Umbilical cord (tissue), 2 donors: ENCODE results near the gene RBMS2. TPM values are rescaled to one million over a fixed set of nuclear protein-coding genes. Genes with fewer than 3 reads are reported as not detected.
A peak's percentile ranks its signal among the peaks of the same experiment; 100 is the strongest.

ENCODE experiments used
- DNase-seq: peaks from one replicate; pipeline ENCODE4 v3.0.0-alpha.2; 2015; ENCODE audit warnings: low spot score
- total RNA-seq: library from RNA; depleted of rRNA; stranded (reverse); fragments of >200 nt; gene quantifications from one replicate; pipeline ENCODE4 v1.2.3, GENCODE V29; 2014; ENCODE audit warnings: low replicate concordance; ENCODE audit not compliant: insufficient read depth

Gene RBMS2
- total RNA-seq, 1 donor from 2014 or later, result 14.2 TPM

DNA sequence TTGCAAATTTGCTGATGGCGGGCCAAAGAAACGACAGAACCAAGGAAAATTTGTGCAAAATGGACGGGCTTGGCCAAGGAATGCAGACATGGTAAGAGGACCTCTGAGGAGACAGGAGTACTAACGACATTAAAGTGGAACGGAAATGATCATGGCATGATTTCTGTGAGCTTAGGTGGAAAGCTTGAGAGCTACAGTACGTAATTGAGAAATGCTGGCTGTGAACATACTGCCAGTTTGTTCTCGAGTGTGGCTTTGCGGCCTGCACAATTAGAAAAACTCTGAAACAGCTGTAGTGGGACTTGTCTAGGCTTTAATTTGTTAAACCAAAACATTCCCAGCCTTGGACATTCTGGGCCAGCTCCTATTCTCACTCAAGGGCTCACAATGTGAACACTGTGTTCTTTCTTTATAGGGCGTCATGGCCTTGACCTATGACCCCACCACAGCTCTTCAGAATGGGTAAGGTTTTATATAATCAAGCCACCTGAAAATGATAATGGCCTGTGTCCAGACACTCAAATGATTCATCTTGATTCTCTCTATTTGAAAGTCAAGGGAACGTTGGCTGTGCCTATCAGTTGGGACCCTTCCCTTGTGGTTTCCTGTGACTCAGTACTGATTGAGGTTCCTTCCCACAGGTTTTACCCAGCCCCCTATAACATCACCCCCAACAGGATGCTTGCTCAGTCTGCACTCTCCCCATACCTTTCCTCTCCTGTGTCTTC lies 60.0 kb downstream of the RBMS2 start:
- no peak for DNase-seq

DNA sequence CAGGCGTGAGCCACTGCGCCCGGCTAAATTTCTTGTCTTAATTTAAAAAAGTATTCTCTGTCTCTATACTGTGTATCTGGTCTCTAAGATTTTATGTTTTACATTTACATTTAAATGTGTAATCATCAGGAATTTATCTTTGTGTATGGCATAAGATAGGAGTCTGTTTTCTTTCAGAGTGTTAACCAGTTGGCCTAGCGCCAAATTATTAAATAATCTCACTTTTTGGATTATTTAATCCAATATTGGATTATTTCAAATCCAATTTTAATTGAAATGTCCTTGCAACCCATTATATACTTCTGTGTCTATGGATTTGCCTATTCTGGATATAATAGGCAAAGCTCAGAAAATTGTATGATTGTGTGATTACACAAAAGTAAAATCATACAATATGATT lies 63.5 kb downstream of the RBMS2 start:
- DNase-seq, result no peak

DNA sequence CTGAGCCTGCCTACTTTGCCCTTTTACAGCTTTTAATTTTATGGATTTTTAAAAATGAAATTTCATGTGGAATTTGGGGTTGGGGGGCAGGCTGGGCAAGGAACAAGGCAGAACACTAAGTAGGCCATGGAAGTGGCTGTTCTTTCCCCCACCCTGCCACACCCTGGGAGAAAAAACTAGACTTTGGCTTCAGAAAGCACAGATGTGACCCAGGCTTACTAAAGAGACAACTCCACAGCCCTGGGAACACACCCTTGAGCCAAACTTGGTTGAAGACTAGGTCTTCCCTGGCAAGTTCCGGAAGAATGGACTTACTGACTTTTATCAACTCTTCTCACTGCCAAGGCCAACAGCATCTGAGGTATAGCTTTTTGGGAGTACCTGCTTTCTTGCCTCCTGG lies 68.2 kb downstream of the RBMS2 start:
- no peak for DNase-seq

DNA sequence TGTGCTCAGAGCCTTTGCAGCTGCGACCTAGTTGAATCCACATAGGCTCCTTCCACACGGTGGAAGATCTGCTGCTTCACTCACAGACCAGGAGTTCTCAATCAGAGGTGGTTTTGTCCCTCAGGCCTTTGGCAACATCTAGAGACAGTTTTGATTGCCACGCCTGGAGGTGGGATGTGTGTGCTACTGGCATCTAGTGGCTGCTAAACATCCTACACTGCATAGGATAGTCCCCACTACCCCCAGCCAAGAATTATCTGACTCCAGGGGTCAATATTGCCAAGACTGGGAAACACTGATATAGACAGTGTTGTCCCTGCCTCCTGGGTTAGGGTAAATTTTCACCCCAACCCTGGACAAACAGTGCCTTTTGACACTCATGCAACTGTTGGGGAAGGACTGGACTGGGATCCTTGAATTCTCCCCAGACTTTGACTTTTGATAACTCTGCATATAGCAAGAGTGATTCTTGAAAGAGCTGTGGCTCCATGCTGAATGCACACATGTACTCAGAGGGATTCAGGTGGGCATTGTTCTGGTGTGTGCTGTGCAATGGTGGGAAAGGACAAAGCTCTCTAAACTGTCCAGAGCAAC lies 68.7 kb downstream of the RBMS2 start:
- DNase-seq, result no peak

DNA sequence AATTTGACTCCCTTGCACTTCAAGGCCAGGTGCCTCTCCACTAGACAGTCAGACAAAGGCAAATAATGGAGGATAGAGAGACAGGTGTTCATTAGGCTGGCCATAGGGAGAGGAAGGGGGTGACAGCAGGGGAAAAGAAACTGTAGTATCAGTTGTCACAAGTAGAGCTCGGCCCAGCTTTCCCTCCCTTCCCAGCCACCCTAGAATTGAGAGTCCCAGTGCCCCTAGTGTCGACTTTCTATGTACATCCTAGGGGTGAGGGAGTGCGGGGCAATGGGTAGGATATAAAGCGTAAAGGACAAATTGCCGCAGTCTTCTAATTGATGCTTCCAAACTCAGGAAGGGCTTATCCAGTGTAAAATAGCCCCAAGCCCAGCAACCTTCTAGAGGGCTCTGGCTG lies 69.5 kb downstream of the RBMS2 start:
- no peak for DNase-seq

DNA sequence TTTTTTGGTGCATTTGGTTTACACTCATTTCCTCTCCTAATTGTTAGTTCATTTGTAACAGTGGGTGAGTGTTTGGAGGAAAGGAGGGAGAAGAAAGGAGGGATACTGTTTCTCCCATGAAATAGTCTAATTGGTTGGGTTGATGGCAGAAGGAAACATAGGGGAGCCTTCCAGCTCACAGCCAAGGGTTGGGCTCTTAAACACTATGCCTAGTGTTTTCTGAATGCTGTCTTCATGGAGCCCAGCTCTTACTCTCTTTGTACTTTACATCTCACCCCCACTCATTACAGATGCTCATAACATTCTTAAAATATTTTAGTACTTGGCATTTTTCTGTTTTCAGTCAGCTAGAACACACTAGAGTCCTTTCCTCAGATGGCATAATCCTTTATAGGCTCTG lies 70.3 kb downstream of the RBMS2 start:
- no peak for DNase-seq

DNA sequence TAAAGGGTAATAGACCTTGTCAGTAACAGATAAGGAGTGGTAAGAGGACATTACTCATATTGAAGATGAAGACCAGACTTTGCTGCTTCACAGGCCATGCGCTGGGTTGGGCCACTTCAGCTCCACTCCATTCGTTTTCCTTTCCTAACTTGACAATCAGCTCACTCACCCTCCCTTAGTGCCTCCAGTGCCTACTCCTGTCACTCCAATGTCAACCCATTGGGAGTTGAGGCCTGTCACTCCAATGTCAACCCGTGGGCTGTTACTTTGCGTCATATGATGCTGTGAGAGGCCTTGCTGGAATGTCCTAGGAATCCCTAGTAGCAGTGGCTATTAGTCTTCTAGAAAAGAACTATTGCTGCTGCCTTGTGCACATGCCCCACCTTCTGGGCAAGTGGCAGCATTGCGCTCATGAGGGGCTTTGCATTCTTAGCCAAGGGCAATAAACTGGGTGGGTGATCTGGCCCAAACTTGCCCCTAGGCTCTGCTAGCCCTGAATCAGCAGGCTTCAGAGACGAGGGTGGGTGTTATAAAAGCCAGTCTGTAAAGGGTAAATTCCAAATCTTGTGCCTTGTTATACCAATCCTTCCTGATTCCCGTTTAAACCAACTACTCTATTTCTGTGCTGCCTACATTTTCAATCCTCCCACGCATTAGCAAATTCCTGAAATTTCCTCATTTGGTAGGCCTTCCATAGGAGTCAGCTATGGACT lies 72.4 kb downstream of the RBMS2 start:
- peak; percentile 64 for DNase-seq

DNA sequence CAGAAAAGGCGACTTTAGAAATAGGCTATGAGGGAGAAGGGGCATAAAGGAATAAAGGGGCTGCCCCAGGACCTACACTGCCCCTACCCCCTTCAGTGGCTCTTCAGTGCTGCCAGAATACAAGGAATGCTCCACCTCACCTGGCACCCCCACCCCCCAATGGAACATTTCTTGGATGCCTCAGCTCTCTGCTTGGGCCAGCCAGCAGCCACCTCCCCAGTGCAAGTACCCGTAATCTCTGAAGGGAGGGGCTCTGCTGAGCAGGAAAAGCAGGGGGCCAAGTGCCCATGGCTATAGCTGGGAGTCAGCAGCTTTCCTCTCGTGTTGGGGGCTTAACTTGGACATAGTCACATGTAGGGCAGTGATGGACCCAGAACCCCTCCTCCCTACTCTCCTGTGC lies 75.2 kb downstream of the RBMS2 start:
- no peak for DNase-seq

DNA sequence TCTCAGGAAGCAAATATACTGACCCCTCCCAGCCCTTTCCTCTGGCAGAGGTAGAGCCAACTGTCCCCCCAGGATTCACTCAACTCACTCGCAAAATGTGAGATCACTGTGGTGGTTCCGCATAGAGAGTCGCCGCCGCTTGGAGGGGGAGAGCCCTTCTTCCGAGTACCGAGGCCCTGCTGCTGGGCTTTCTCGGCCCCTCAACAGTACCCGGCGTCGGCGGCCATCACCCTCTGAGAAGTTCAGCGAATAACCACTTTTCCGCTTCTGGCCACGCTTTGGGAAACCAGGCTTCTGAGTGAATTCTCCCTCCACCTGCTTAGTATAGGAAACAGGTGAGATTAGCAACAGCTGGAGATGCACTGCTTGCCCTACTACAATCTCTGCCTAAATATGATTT lies 77.4 kb downstream of the RBMS2 start:
- DNase-seq, result no peak

DNA sequence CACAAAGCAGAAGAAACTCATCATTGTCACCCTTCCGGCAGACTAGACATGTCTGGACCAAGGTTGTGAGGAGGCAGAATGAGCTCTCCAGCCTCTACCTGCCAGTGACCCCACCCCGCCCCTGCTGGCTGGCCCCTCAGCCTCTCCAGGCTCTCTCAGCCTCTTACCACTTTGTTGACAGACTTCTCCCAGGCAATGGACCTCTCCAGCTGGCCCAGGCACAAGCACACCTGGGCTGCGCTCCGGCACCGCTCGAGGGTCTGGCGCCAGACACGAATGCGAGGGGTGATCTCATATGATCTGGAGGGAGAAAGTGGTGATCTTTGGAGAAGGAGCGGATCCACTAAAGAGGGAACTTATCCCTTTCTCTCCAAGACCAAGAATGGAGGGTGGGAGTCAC lies 78.2 kb downstream of the RBMS2 start:
- no peak for DNase-seq

DNA sequence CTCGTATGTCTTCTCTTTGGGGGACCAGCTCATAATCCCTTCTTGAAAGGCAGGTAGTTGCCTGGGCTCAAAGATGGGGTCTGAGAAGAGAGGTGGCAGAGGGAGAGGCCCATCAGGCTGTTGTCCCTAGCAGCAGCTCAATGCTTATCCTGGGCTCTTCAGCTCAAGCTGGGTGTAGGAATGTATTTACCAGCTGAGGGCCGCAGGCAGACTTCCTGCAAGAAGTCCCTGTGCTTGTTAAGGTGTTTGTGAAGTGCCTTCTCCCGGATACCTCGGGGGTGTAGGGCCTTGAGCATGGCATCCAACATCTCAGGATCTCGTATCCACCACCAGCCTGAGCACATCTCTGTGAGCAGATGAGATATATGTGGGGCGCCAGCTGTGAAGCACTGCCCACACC lies 79.1 kb downstream of the RBMS2 start:
- no peak for DNase-seq

DNA sequence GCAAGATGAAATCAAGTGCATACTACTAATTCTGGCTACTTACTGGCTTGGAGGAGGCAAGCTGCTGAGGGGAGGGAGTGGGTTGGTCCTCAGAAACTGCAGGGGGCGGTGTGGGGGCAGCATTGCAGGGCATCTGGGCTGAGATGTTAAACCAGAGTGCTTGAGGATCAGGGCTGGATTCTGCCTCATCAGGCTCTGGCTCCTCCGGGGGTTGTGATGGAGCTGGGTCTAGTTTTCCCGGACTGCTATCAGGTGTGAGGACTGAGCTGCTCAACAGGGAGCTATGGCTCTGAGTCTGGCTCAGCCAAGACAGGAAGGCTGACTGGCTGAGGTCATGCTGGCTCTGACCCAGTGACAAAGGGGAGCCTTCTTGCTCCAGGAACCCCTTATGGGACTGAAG lies 79.9 kb downstream of the RBMS2 start:
- DNase-seq, result no peak

DNA sequence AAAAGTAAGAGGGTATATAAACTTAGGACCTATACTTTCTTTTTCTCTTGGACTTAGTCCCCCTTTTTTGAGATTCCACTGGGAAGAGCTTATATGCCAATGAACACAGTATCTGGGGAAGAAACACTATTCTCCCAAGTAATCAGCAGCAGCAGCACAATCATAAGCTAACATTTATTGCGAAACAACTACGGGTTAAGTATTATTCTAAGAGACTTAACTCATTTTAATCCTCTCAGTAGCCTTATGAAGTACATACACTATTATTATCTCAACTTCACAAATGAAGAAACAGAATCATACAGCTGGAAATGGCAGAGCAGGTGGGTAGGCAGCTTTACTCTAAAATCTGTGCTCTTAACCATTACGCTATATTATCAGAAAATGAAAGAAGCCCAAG lies 80.6 kb downstream of the RBMS2 start:
- no peak for DNase-seq

DNA sequence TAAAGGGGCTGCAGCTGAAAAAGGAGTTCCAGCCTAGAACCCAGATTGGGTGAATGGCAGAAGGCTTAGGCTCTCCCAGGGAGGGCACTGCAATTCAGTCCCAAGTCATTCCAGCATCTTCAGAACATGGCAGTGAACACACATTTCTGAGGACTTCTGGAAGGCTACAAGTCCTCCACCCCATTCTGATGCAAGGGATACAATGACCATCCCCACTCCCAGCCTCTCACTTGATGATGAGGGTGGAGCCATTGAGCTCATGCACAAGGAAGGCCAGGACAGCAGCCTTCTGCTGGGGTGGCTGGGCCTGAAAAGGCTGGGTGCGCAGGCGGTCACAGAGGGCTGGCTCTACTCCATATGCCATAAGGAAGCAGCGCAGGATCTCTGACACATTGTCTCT lies 82.7 kb downstream of the RBMS2 start:
- no peak for DNase-seq

DNA sequence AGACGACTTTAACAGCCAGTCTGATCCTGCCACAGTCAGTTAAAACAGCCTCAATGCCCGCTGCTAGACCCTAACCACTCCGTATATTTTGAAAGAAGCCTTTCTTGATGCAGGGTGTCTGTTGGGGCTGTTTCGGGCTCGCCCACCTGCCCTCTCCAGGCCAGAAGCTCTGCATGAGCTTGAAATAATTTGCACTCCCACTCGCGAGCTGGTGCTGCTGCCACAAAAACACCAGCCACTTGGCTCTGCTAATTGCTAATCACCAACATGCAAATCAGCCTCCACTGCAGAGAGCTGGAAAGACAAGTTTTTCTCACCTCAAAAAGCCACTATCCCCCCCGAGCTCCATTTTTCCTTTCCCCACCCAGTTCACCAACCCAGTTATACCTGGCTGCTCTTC lies 93.0 kb downstream of the RBMS2 start:
- no peak for DNase-seq

DNA sequence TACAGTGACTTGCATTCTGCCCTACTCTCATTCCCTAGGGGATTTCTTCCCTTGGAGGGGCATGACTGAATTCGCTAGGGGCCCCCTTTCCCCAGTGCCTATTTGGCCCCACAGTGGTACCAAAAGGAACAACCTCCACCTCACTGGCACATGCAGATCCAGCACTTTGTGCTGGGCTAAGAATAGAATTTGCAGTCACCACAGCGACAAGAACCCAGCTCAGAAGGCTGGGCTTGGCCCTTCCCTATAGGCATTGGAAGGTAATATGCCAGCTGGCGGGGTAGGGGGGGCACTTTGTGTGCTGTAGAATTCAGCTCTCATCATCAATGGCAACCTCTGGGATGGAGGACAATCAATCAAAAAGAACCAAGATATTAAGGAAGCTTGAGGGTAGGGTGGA lies 94.6 kb downstream of the RBMS2 start:
- no peak for DNase-seq

DNA sequence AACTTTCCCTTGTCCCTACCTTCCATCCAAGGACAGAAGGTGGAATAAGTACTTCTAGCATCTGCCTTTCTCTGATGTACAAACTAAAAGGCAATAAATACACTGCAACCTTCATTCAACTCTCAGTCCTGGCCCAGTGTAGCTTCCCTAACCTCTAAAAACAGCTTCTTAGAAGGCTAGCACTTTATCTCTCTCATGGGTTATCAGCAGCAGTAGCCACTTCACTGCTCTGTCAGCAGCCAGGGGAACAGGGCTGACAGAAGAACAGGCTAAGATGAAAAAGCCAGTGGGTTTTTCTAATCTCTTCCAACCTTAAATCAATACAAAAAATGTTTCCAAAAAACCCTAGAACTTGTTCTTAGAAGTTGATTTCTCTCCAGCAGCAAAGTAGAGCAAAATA lies 95.3 kb downstream of the RBMS2 start:
- no peak for DNase-seq

DNA sequence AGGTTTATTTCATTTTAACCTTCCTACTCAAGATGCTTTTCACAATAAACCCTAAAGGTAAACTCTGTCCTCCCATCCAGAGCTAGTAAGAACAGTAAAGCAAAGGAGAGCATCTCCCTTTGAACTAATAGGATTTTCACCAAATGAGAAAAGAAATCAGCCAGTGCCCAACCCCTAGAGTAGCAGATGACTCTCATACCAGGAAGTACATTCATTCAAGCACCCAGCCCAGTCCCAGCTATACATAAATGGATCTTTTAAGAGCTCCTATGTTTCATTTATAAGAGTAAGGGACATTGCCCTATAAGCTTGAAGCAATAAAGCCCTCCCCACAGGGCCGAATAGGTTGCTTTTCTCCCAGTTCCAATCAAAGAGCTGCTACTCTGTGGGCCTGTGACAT lies 100.9 kb downstream of the RBMS2 start:
- DNase-seq, result no peak

DNA sequence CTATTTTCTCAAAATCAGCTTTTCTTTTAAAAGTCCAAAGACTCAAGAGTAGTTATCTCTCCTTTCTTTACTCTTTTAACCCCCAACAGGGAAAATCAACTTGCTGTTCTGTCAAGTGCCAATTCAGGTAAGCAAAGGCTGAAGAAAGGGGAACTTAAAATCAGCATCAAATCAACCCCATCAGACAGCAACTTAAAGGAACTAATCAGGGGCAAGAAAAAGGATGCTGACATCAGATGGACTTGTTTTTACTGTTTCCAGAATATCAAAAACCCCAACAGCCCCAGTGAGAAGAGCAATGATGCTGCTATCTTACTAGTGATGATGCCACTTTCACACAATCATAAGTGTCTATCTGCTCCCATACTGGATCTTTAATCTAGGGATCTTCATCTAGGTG lies 105.1 kb downstream of the RBMS2 start:
- DNase-seq, result no peak

DNA sequence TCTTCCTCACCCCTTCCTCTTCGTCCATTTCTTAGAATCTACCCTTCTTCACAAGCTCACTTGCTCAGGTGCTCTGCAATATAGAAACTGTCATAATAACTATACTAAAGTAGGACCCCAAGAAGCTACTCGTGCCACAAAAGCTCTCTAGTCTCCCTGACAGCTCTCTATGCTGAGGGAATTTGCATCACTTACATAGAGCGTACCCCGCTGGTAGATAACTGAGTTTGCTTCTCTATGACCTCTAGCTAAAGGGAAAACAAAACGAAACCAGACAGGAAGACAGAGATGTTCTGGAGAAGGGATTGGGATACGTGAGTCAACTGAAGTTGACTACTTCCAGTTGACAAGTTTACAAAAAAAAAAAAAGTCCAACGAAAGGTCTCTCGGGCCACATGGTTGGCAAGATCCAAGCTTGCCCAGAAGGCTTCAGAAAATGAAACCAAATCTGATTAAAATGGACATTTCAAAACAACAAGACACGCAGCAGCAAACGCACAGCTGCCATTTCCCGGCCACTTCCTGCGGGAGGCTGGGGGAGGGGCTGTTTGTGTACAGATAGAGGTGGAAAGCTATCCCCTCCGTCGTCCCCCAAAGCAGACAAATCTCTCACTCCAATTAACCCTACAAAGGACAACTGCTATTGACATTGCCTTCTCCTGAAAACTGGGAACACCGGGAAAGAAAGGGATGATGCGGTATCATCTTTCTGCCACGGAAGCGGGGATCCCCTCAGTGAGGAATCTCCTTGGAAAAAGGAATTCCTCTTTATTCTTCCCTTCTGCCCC lies 107.2 kb downstream of the RBMS2 start:
- peak; percentile 64 for DNase-seq

DNA sequence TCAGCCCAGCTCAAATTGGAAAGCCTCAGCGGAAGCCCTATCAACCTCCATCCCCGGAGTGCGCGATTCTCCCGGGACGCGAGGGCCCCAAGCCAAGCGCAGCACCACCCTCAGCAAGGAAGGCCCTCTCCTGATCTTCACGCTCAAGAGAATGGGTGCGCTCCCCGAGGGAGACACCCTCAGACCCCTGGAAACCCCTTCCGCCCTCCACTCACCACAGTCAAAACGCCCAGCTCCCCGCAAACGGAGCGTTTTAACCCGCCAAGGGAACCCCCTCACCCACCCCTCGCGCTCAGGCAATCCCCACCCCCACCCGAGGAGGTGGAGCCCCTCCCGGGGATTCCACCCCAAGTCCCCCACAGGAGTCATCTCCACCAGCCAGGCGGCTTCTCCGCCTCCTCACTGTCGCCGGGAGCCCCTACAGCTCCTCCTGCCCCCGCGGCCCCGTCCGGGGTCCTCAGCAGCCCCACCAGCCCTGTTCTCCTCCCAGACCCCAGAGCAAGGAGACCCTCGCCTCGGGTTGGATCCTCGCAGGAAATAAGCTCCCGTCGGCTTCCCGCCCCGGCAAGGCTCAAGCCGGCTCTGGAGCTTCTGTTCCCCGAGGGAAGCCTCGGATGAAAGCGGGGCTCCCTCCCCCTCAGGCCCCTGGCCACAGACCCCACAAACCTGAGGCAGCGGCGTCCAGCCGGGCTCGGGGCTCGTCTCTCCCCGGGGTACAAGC lies 108.0 kb downstream of the RBMS2 start:
- peak; percentile 42 for DNase-seq

DNA sequence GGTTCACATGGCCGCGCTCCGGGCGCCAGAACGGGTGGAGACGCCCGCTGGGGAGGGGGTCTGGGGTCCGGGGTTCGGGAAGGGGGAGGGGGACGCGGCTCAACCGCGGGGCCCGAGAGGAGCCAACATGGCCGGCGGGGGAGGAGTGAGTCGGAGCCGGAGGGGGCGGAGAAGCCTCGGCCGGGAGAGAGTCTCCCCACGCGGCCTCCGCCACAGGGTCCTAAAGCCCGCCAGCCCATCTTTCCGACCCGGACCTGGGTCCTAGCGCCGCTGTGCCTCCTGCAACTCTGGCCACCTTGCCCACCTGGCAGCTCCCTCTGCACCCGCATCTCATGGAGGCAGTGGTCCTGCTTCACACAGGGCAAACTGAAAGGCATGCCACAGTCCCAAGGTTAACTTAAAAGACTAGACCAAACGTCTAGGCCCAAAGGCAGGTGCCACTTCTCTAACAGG lies 108.6 kb downstream of the RBMS2 start, which contains the start of gene BAZ2A:
TSS of gene BAZ2A (minus strand) at position 147 of the 453 bp plus-strand sequence. CDS start 12,796 bp downstream, outside the sequence.
- DNase-seq, result peak; percentile 92
